GM19463 (cell line): Measurements from ENCODE around the gene HMHB1.
A peak's percentile ranks its signal among the peaks of the same experiment; 100 is the strongest.
"Not testable (repeated sequence)": the region's sequence is repeated elsewhere in the genome, so short reads cannot be mapped to it uniquely, and the experiment has no call there.

Experiments
- ATAC-seq: cut with Tn5 transposase; IDR thresholded peaks from one replicate; pipeline ENCODE4 v1.9.1; 2021; ENCODE audit warnings: mild to moderate bottlenecking, moderate library complexity; ENCODE audit not compliant: unreplicated experiment

Gene HMHB1

GRCh38 chr5:143801252-143801939, 10.6 kb upstream of the HMHB1 start:
- no peak for ATAC-seq

- ATAC-seq: no peak
Measured at GRCh38 chr5:143805861-143806260, 6.1 kb upstream of the HMHB1 start.

GRCh38 chr5:143806579-143806978, 5.4 kb upstream of the HMHB1 start:
- ATAC-seq: peak; percentile 80

GRCh38 chr5:143807401-143807800, 4.6 kb upstream of the HMHB1 start:
- ATAC-seq: no peak

GRCh38 chr5:143816370-143816769, 4.4 kb downstream of the HMHB1 start:
- ATAC-seq: not testable (repeated sequence)

- ATAC-seq: no peak
Measured at GRCh38 chr5:143819716-143820115, 7.8 kb downstream of the HMHB1 start.

- no peak for ATAC-seq
Measured at GRCh38 chr5:143820451-143820850, 8.5 kb downstream of the HMHB1 start.

GRCh38 chr5:143824851-143825720, 13.1 kb downstream of the HMHB1 start:
- ATAC-seq: peak; percentile 56

- peak; percentile 89 for ATAC-seq
Measured at GRCh38 chr5:143826951-143827444, 15.0 kb downstream of the HMHB1 start.

- no peak for ATAC-seq
Measured at GRCh38 chr5:143828710-143829109, 16.7 kb downstream of the HMHB1 start.

- ATAC-seq: no peak
Measured at GRCh38 chr5:143833177-143833576, 21.2 kb downstream of the HMHB1 start.

- no peak for ATAC-seq
Measured at GRCh38 chr5:143835251-143835650, 23.3 kb downstream of the HMHB1 start.

GRCh38 chr5:143836161-143836725, 24.3 kb downstream of the HMHB1 start:
- ATAC-seq: no peak

GRCh38 chr5:143837306-143837848, 25.4 kb downstream of the HMHB1 start:
- ATAC-seq: no peak

- no peak for ATAC-seq
Measured at GRCh38 chr5:143841446-143841845, 29.5 kb downstream of the HMHB1 start.

- ATAC-seq: peak; percentile 62
Measured at GRCh38 chr5:143842920-143843319, 31.0 kb downstream of the HMHB1 start.

GRCh38 chr5:143843461-143843860, 31.5 kb downstream of the HMHB1 start:
- no peak for ATAC-seq

GRCh38 chr5:143850050-143850683, 38.2 kb downstream of the HMHB1 start:
- ATAC-seq: peak; percentile 93

GRCh38 chr5:143851383-143851782, 39.4 kb downstream of the HMHB1 start:
- no peak for ATAC-seq

- no peak for ATAC-seq
Measured at GRCh38 chr5:143860211-143860610, 48.2 kb downstream of the HMHB1 start.

- no peak for ATAC-seq
Measured at GRCh38 chr5:143862271-143862670, 50.3 kb downstream of the HMHB1 start.
